Endothelial cell of umbilical vein (primary cell): ENCODE data around the gene SH3BP4.

Experiments
- CTCF ChIP-seq, 2 donors: IDR thresholded peaks; 1 replicate in 1 of 2; 2 replicates in 1 of 2; pipeline ENCODE4 v1.5.1; 2011; ENCODE audit warnings: low read length in 2 of 2, mild to moderate bottlenecking in 2 of 2, moderate library complexity in 2 of 2, control low read depth in 1 of 2, inconsistent platforms in 1 of 2, low read depth in 1 of 2; ENCODE audit not compliant: insufficient read depth in 1 of 2; ENCODE audit errors: extremely low read depth in 1 of 2
- EZH2 ChIP-seq: IDR thresholded peaks from 2 replicates; pipeline ENCODE4 v1.6.1; 2012; ENCODE audit warnings: borderline replicate concordance, low read depth, mild to moderate bottlenecking, moderate library complexity, low read length, inconsistent platforms; ENCODE audit not compliant: severe bottlenecking
- FOS ChIP-seq: IDR thresholded peaks from 2 replicates; pipeline ENCODE4 v1.6.1; 2011; ENCODE audit warnings: mild to moderate bottlenecking, low read length, moderate library complexity, borderline replicate concordance; ENCODE audit not compliant: insufficient read depth
- GATA2 ChIP-seq: IDR thresholded peaks from 2 replicates; pipeline ENCODE4 v1.7.0; 2011; ENCODE audit warnings: low read depth, mild to moderate bottlenecking, moderate library complexity, mixed read lengths, low read length; ENCODE audit not compliant: insufficient read length, insufficient read depth
- JUN ChIP-seq: IDR thresholded peaks from 2 replicates; pipeline ENCODE4 v1.6.1; 2011; ENCODE audit warnings: borderline replicate concordance, low read depth; ENCODE audit not compliant: insufficient read length, insufficient read depth
- MAX ChIP-seq: IDR thresholded peaks from 2 replicates; pipeline ENCODE4 v1.6.1; 2011; ENCODE audit not compliant: insufficient read depth, insufficient read length
- POLR2A ChIP-seq: IDR thresholded peaks from 2 replicates; pipeline ENCODE4 v1.6.1; 2012; ENCODE audit warnings: low read depth, mild to moderate bottlenecking, control low read depth, low read length
- POLR2AphosphoS5 ChIP-seq: IDR thresholded peaks from 2 replicates; pipeline ENCODE4 v1.6.1; 2012; ENCODE audit warnings: low read depth, mild to moderate bottlenecking, control low read depth, low read length, moderate library complexity; ENCODE audit not compliant: insufficient read depth

- TF ChIP-seq POLR2AphosphoS5, result no peak
- TF ChIP-seq CTCF (IDR thresholded peaks at IDR 0.05; ENCODE audit: extremely low read depth in 1 of 2, insufficient read depth in 1 of 2, low read depth in 1 of 2, low read length in 2 of 2), result no peak
- TF ChIP-seq POLR2A, result no peak
- TF ChIP-seq EZH2, result no peak
- no peak for TF ChIP-seq FOS
- no peak for TF ChIP-seq MAX
- no peak for TF ChIP-seq JUN
- no peak for TF ChIP-seq GATA2
These were observed 55.2 kb downstream of the SH3BP4 start for GRCh38 chr2:235006986-235007385.
